Keratinocyte (primary cell): ENCODE measurements around the gene OGG1. TPM values are rescaled to one million over a fixed set of nuclear protein-coding genes. Genes with fewer than 3 reads are reported as not detected.
A peak's percentile ranks its signal among the peaks of the same experiment; 100 is the strongest.

Experiments
- DNase-seq: peaks from one replicate; pipeline ENCODE4 v3.0.0-alpha.2; 2011; ENCODE audit warnings: low read depth, missing footprints, low spot score
- FAIRE-seq: peaks from 2 replicates; lab custom pipeline; 2011; peaks lifted over from hg19 to GRCh38; lab: Jason Lieb, UNC
- H2AFZ ChIP-seq: 2 replicates; pipeline ENCODE4 v1.6.0; 2012; ENCODE audit warnings: low read length, control low read depth, inconsistent platforms; ENCODE audit not compliant: control insufficient read depth
- H3K27ac ChIP-seq: 2 replicates; pipeline ENCODE4 v1.5.1; 2011; ENCODE audit warnings: low read length; ENCODE audit not compliant: control insufficient read depth, insufficient read depth
- H3K27me3 ChIP-seq: 3 replicates; pipeline ENCODE4 v1.6.0; 2011; ENCODE audit warnings: low read length; ENCODE audit not compliant: control insufficient read depth, insufficient read depth; ENCODE audit errors: extremely low read depth
- H3K36me3 ChIP-seq, 2 experiments: 2 replicates in 1 of 2; 3 replicates in 1 of 2; pipeline ENCODE4 v1.5.1; 2011; ENCODE audit warnings: low read length in 2 of 2, mild to moderate bottlenecking in 1 of 2; ENCODE audit not compliant: control insufficient read depth in 2 of 2, insufficient read depth in 2 of 2; ENCODE audit errors: extremely low read depth in 1 of 2
- H3K4me1 ChIP-seq: 3 replicates; pipeline ENCODE4 v1.5.1; 2011; ENCODE audit warnings: low read length; ENCODE audit not compliant: control insufficient read depth, insufficient read depth; ENCODE audit errors: extremely low read depth
- H3K4me2 ChIP-seq: 3 replicates; pipeline ENCODE4 v1.6.0; 2011; ENCODE audit warnings: low read depth, low read length; ENCODE audit not compliant: control insufficient read depth, insufficient read depth; ENCODE audit errors: extremely low read depth
- H3K4me3 ChIP-seq, 3 experiments: fragments of 200-600 bp in 1 of 3; sonication (generic) in 1 of 3; 2 replicates in 2 of 3; 3 replicates in 1 of 3; pipeline ENCODE4 v1.5.1; 2011 to 2016; ENCODE audit warnings: low read length in 3 of 3, mild to moderate bottlenecking in 3 of 3, control low read depth in 2 of 3, inconsistent platforms in 1 of 3, low read depth in 1 of 3, mixed read lengths in 1 of 3, mixed run types in 1 of 3, moderate library complexity in 1 of 3; ENCODE audit not compliant: control insufficient read depth in 2 of 3, insufficient read depth in 2 of 3; ENCODE audit errors: extremely low read depth in 1 of 3
- H3K79me2 ChIP-seq: 2 replicates; pipeline ENCODE4 v1.6.0; 2012; ENCODE audit warnings: low read length; ENCODE audit not compliant: control insufficient read depth, insufficient read depth
- H3K9ac ChIP-seq: 3 replicates; pipeline ENCODE4 v1.6.0; 2011; ENCODE audit warnings: low read length; ENCODE audit not compliant: control insufficient read depth, insufficient read depth; ENCODE audit errors: extremely low read depth
- H3K9me1 ChIP-seq: 3 replicates; pipeline ENCODE4 v1.6.0; 2011; ENCODE audit warnings: low read length; ENCODE audit not compliant: control insufficient read depth, insufficient read depth; ENCODE audit errors: extremely low read depth
- H3K9me3 ChIP-seq: 2 replicates; pipeline ENCODE4 v1.5.1; 2012; ENCODE audit warnings: low read depth, low read length; ENCODE audit not compliant: control insufficient read depth
- H4K20me1 ChIP-seq: 3 replicates; pipeline ENCODE4 v1.6.0; 2011; ENCODE audit warnings: low read length; ENCODE audit not compliant: control insufficient read depth, insufficient read depth; ENCODE audit errors: extremely low read depth
- EZH2 ChIP-seq: IDR thresholded peaks from one replicate; pipeline ENCODE4 v1.6.1; 2012; ENCODE audit warnings: inconsistent platforms, mild to moderate bottlenecking, low read length, moderate library complexity
- dilution Hi-C: fragments of 300-500 bp; cut with MboI; formaldehyde crosslinking; loops from one replicate; pipeline ENCODE4 v1.7.0; 2020; ENCODE audit warnings: low sequenced_read_pairs; ENCODE audit not compliant: extremely low pct_ligation_motif_present
- polyA plus RNA-seq, 5 experiments: library from polyadenylated mRNA; depleted of rRNA in 3 of 5; stranded (reverse) in 3 of 5; stranded (forward) in 1 of 5; unstranded in 1 of 5; fragments of >200 nt; gene quantifications; 1 replicate in 1 of 5; 2 replicates in 3 of 5; 3 replicates in 1 of 5; pipeline versions ENCODE4 v1.2.1 to v1.2.3, GENCODE V29; 2011 to 2012; ENCODE audit warnings: missing spikeins in 2 of 5, low read depth in 1 of 5, low replicate concordance in 1 of 5
- TF ChIP-seq, protein P1 (sequence below), 3 experiments: IDR thresholded peaks in 1 of 3; conservative IDR thresholded peaks in 1 of 3; optimal IDR thresholded peaks in 1 of 3; 2 replicates in 2 of 3; 3 replicates in 1 of 3; pipeline versions ENCODE3 to v1.5.1; 2011; ENCODE audit warnings: low read length in 3 of 3, mild to moderate bottlenecking in 3 of 3, moderate library complexity in 2 of 3, control low read depth in 1 of 3, inconsistent platforms in 1 of 3; ENCODE audit not compliant: insufficient read depth in 2 of 3; ENCODE audit errors: extremely low read depth in 1 of 3

OGG1 gene
- polyA plus RNA-seq, 1 donor (not counting 4 experiments of a cell fraction or from before 2014, with no cell fraction given): 17.5 TPM

- H3K27me3 ChIP-seq: no peaks in the 10 kb centered on the region
- dilution Hi-C loops: no loop called here
- no peaks in the 10 kb centered on the region for H3K9me3 ChIP-seq
- peaks cover 3% of the 10 kb centered on the region for H3K4me1 ChIP-seq
- H2AFZ ChIP-seq: no peak overlapping the region
- H3K4me3 ChIP-seq: no peak overlapping the region
- DNase-seq: no peak
- peaks cover 20 to 22% of the 10 kb centered on the region in 2 experiments for H3K36me3 ChIP-seq
- TF ChIP-seq, protein P1, sequence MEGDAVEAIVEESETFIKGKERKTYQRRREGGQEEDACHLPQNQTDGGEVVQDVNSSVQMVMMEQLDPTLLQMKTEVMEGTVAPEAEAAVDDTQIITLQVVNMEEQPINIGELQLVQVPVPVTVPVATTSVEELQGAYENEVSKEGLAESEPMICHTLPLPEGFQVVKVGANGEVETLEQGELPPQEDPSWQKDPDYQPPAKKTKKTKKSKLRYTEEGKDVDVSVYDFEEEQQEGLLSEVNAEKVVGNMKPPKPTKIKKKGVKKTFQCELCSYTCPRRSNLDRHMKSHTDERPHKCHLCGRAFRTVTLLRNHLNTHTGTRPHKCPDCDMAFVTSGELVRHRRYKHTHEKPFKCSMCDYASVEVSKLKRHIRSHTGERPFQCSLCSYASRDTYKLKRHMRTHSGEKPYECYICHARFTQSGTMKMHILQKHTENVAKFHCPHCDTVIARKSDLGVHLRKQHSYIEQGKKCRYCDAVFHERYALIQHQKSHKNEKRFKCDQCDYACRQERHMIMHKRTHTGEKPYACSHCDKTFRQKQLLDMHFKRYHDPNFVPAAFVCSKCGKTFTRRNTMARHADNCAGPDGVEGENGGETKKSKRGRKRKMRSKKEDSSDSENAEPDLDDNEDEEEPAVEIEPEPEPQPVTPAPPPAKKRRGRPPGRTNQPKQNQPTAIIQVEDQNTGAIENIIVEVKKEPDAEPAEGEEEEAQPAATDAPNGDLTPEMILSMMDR (optimal IDR thresholded peaks at IDR 0.05 in 1 of 3, IDR thresholded peaks at IDR 0.05 in 1 of 3, conservative IDR thresholded peaks at IDR 0.05 in 1 of 3; ENCODE audit: extremely low read depth in 1 of 3, insufficient read depth in 2 of 3, low read length in 3 of 3): no peak
- no peak for TF ChIP-seq EZH2
- H3K4me2 ChIP-seq: no peak overlapping the region
- no peaks in the 10 kb centered on the region for H4K20me1 ChIP-seq
- no peak overlapping the region for H3K9ac ChIP-seq
- FAIRE-seq: no peak
- H3K79me2 ChIP-seq: no peaks in the 10 kb centered on the region
- H3K27ac ChIP-seq: no peak overlapping the region
- no peaks in the 10 kb centered on the region for H3K9me1 ChIP-seq
Measured at GRCh38 chr3:9781978-9782603, 32.3 kb downstream of the OGG1 start.

GRCh38 chr3:9782770-9783169 lies 33.0 kb downstream of the OGG1 start:
- Histone ChIP-seq H3K27me3 (no peaks in the 10 kb centered on the region), H4K20me1 (no peaks in the 10 kb centered on the region), H2AFZ (no peak overlapping the region), H3K9me1 (no peaks in the 10 kb centered on the region), H3K4me2 (no peak overlapping the region), H3K27ac (no peak overlapping the region), H3K9me3 (no peaks in the 10 kb centered on the region), H3K4me1 (peaks cover 2% of the 10 kb centered on the region), H3K4me3 (no peak overlapping the region), H3K9ac (no peak overlapping the region), H3K36me3 (peaks cover 27 to 28% of the 10 kb centered on the region in 2 experiments), H3K79me2 (no peaks in the 10 kb centered on the region)
- dilution Hi-C loops: no loop called here
- FAIRE-seq (no peak), DNase-seq (no peak)
- no peak for TF ChIP-seq EZH2
- TF ChIP-seq, protein P1 (optimal IDR thresholded peaks at IDR 0.05 in 1 of 3, IDR thresholded peaks at IDR 0.05 in 1 of 3, conservative IDR thresholded peaks at IDR 0.05 in 1 of 3; ENCODE audit: extremely low read depth in 1 of 3, insufficient read depth in 2 of 3, low read length in 3 of 3): peak in 1 of 3 experiments; percentile 22
